ENCODE measurements around the gene KLHDC7B.
"Not testable (repeated sequence)": the region's sequence is repeated elsewhere in the genome, so short reads cannot be mapped to it uniquely, and the experiment has no call there.

The KLHDC7B gene

GRCh38 chr22:50518606-50519005 is 27.1 kb upstream of the KLHDC7B start:
- no peak for DNase-seq

GRCh38 chr22:50519151-50519550 is 26.5 kb upstream of the KLHDC7B start:
- no peak for DNase-seq

- not testable (repeated sequence) for DNase-seq
Measured at GRCh38 chr22:50520184-50520583, 25.5 kb upstream of the KLHDC7B start.

GRCh38 chr22:50520826-50521453 is 24.8 kb upstream of the KLHDC7B start:
- no peak for DNase-seq

GRCh38 chr22:50521710-50522109 is 24.0 kb upstream of the KLHDC7B start:
- no peak for DNase-seq

- DNase-seq, result no peak
Measured at GRCh38 chr22:50522208-50522805, 23.4 kb upstream of the KLHDC7B start.

GRCh38 chr22:50522806-50523438 is 22.8 kb upstream of the KLHDC7B start:
- DNase-seq, result no peak

GRCh38 chr22:50523458-50523805 is 22.3 kb upstream of the KLHDC7B start:
- DNase-seq, result no peak

- DNase-seq, result no peak
Measured at GRCh38 chr22:50523806-50524675, 21.7 kb upstream of the KLHDC7B start.

GRCh38 chr22:50524676-50525103 is 21.0 kb upstream of the KLHDC7B start:
- DNase-seq, result no peak

- peak; percentile 82 for DNase-seq
Measured at GRCh38 chr22:50525104-50525857, 20.4 kb upstream of the KLHDC7B start, which contains the start of gene SCO2. TSS of gene SCO2 (minus strand) at chr22:50525598. CDS start at chr22:50524411, 1,187 bp downstream.

GRCh38 chr22:50525858-50526107 is 19.9 kb upstream of the KLHDC7B start:
- no peak for DNase-seq

- DNase-seq, result peak; percentile 41
Measured at GRCh38 chr22:50526108-50526833, 19.4 kb upstream of the KLHDC7B start.

GRCh38 chr22:50526834-50527801 is 18.6 kb upstream of the KLHDC7B start:
- DNase-seq, result no peak

GRCh38 chr22:50527921-50528681 is 17.6 kb upstream of the KLHDC7B start:
- DNase-seq, result no peak

- DNase-seq, result no peak
Measured at GRCh38 chr22:50528682-50529415, 16.9 kb upstream of the KLHDC7B start.

GRCh38 chr22:50529416-50529896 is 16.2 kb upstream of the KLHDC7B start:
- no peak for DNase-seq

GRCh38 chr22:50529897-50530579 is 15.7 kb upstream of the KLHDC7B start, which contains the start of gene TYMP:
TSS of gene TYMP (minus strand) at chr22:50530012. CDS start at chr22:50529709, 303 bp downstream.
- DNase-seq, result no peak

GRCh38 chr22:50530580-50530876 is 15.2 kb upstream of the KLHDC7B start:
- DNase-seq, result no peak
